Measurements from ENCODE around the gene KDM3B. TPM values are rescaled to one million over a fixed set of nuclear protein-coding genes. Genes with fewer than 3 reads are reported as not detected.
"Not testable (repeated sequence)": the region's sequence is repeated elsewhere in the genome, so short reads cannot be mapped to it uniquely, and the experiment has no call there.

The KDM3B gene
- total RNA-seq, 1 donor from 2014 or later: 84.1 TPM

- no peak for DNase-seq
Measured at GRCh38 chr5:138351056-138351455, 1.4 kb upstream of the KDM3B start.

GRCh38 chr5:138351517-138351916 is 968 bp upstream of the KDM3B start:
- DNase-seq: no peak

DNA sequence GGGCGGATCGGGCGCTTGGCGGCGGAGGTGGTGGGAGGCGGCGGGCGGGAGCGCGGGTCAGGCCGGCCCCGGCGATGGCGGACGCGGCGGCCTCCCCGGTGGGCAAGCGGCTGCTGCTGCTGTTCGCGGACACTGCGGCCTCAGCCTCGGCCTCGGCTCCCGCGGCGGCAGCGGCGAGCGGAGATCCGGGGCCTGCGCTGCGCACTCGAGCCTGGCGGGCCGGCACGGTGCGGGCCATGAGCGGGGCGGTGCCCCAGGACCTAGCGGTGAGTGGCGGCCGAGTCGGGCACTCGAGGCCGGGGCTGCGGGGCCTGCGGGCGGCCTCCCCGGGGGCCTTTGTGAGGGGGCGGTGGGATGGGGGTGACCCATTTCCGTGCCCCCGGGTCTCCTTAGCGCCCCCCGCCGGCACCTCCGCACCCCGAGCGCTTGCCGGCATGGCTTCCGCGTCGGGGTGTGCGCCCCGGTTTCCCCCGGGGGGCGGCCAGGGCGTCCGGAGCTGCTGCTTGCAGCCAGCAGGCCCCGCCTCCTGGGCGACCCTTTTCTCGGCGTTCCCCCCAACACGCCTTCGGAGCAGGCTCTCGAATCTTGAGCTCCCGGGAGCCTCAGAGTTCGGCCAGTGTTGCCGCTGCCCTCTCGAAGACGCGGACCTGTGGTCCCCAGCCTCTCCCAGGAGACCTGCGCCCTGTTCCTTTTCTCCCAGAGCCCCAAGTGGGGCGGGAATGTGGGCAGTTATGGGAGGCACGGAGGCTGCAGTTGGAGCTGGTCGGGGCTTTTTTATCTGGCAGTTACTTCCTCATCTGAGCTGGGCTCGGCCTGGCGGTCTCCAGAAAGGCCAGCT is 456 bp downstream of the KDM3B start:
- peak; percentile 49 for DNase-seq

DNA sequence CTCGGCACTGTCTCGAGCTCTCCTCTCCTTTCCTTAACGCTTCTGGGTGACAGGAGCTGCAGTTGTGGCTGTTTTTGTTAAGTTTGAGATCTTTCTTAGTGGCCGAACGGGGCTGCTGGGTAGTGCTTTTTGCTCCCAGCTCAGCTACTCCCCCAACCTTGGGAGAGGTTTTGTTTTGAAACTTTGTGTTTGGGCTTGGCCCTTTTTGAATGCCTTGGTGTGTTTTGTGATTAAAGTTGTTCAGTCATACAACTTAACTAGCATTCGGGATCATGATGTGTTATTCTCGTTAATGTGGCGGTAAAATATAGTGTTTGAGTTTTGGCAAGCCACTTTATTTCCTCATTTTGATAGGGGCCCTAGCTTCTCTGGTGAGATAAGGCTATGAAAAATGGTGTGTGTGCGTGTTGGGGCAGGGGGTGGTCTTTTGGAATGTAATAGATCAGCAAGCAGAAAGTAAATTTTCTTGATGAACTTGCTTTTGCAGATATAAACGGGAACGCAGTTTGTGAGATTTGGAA is 1.1 kb downstream of the KDM3B start:
- no peak for DNase-seq

- DNase-seq: no peak
Measured at GRCh38 chr5:138354387-138354786, 1.9 kb downstream of the KDM3B start.

- DNase-seq: peak; percentile 9
Measured at GRCh38 chr5:138354926-138355378, 2.5 kb downstream of the KDM3B start.

DNA sequence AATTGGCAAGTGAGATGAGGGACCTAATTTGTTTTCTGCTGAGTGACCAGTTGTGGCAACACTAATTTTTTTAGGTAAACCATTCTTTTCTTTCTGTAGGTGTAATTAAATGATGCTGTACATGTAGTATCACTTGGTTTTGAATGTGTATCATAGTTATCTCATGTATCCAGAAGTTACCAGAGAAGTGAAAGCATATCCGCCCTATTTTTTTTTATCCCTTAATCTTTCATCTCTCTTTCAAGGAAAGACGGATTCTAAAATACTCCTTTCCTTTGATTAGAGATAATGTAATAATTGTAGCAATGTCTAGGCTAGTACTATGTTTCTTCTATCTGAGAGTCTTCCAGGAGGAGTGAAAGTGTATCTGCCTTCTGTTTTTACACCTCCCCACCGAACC is 7.1 kb downstream of the KDM3B start:
- DNase-seq: no peak

- no peak for DNase-seq
Measured at GRCh38 chr5:138360941-138361452, 8.5 kb downstream of the KDM3B start.

GRCh38 chr5:138364576-138364975 is 12.1 kb downstream of the KDM3B start:
- no peak for DNase-seq

- no peak for DNase-seq
Measured at GRCh38 chr5:138366632-138367382, 14.3 kb downstream of the KDM3B start.

- DNase-seq: no peak
Measured at GRCh38 chr5:138369261-138369660, 16.8 kb downstream of the KDM3B start.

DNA sequence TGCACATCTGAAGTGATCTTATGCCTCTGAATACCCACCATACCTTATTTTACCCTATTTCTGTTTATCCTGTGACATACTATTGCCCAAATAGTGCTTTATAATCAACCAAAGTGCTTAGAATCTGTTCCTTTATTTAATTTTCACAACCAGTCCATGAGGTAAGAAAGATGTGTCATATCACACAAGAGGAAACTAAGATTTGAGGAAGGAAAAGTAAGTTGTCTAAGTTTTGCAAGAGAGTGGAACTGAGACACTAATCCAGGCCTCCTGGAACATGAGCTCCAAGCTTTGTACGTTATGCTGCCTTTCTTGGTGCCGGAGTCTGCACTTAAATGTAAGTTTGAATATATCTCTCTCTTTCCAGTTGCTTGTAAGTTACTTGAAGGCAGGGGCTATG is 17.2 kb downstream of the KDM3B start:
- no peak for DNase-seq

DNA sequence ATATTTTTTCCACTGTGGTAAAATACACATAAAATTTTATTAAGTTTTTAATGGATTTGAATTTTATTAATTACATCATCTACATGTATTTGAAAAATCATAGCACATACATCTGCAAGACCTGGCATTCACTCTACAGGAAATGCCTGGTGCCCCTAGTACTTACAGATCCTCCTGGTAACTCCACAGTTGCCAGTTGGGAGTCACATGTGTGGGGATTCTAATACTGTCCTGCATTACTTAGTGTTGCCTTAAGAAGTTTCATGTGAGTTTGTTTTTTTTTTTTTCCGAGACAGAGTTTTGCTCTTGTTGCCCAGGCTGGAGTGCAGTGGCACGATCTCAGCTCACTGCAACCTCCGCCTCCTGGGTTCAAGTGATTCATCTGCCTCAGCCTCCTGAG is 18.1 kb downstream of the KDM3B start:
- no peak for DNase-seq

GRCh38 chr5:138371454-138371853 is 19.0 kb downstream of the KDM3B start:
- no peak for DNase-seq

GRCh38 chr5:138372225-138372624 is 19.7 kb downstream of the KDM3B start:
- no peak for DNase-seq

- no peak for DNase-seq
Measured at GRCh38 chr5:138372653-138373052, 20.2 kb downstream of the KDM3B start.

GRCh38 chr5:138382347-138382746 is 29.9 kb downstream of the KDM3B start:
- no peak for DNase-seq

DNA sequence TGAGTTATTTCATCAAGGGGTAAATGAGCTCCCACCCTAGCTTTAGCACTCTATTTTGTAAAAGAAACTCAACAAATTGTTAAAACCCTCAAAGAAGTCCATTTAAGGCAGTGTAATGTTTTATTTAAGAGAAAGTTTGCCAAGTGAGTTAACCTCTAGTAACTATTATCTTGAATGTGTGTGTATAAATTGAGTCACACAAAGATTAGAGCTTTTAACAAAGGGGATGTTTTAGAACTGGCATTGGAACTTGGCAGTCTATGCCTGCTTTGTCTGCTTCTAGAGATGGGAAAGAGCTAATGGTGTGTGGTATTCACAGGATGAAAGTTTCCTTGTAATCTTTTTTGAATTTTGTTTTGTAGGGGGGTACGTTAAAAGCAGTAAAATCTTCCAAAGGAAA is 33.2 kb downstream of the KDM3B start:
- DNase-seq: no peak

DNA sequence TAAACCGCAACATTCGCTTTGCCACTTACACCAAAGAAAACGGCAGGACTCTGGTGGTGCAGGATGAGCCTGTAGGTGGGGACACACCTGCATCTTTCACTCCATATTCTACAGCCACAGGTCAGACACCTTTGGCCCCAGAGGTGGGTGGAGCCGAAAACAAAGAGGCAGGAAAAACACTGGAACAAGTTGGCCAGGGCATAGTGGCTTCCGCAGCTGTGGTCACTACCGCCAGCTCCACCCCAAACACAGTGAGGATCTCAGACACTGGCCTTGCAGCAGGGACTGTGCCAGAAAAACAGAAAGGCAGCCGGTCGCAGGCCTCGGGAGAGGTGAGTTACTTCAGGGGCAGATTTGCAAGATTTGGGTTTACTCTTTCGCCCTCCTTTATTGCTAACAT is 33.8 kb downstream of the KDM3B start:
- DNase-seq: peak; percentile 15

DNA sequence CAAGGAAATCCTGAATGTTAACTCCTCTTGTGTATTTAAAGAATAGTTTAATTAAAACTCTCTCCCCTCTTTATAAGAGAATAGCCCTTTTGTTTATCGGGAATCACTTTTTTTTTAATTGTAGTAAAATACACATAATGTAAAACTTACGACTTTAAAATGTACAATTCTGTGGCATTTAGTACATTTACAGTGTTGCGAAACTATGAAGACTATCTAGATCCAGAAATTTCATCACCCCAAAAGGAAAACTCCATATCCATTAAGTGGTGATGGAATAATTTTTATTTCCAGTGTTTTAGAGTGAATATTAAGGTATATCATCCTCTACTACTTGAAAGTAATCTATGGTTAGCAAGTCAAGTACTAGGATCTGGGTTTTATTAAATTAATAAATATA is 36.8 kb downstream of the KDM3B start:
- DNase-seq: no peak

- DNase-seq: not testable (repeated sequence)
Measured at GRCh38 chr5:138389911-138390310, 37.4 kb downstream of the KDM3B start.

DNA sequence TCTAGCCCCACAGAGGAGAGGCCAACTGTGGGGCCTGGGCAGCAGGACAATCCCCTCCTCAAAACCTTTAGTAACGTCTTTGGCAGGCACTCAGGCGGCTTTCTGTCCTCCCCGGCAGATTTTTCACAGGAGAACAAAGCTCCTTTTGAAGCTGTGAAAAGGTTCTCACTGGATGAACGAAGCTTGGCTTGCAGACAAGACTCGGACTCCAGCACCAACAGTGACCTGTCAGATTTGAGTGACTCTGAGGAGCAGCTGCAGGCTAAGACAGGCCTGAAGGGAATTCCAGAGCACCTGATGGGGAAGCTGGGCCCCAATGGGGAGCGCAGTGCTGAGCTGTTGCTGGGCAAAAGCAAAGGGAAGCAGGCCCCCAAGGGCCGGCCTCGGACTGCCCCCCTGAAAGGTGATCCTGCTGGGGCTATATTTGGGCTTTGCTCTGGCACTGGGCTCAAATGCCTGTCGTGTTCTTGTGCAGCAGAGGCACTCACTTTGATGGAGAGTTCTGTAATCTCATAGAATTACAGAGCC is 39.4 kb downstream of the KDM3B start:
- DNase-seq: peak; percentile 44

GRCh38 chr5:138402640-138403039 is 50.2 kb downstream of the KDM3B start:
- no peak for DNase-seq
